HCT116 (cell line): ENCODE results near the gene GANC. TPM values are rescaled to one million over a fixed set of nuclear protein-coding genes. Genes with fewer than 3 reads are reported as not detected.

ENCODE experiments used
- ATAC-seq: fragments of 200-7000 bp; cut with Tn5 transposase; 2 replicates; pipeline ENCODE4 v1.9.1; 2020; ENCODE audit warnings: mild to moderate bottlenecking, moderate library complexity
- BruUV-seq: library from RNA; stranded (reverse); fragments of 400-500 nt; replicated peaks from 2 replicates; lab custom pipeline; 2021; lab: Mats Ljungman, UMichigan
- CTCF ChIA-PET: fragments of 300-600 bp; sonication (Branson Sonifier 250); formaldehyde crosslinking; loops from one replicate; lab custom pipeline; 2021; ENCODE audit warnings: antibody characterized with exemption; lab: Charles Lee
- POLR2A ChIA-PET: fragments of 300-600, 350-600 bp; sonication (Branson Sonifier 250); formaldehyde crosslinking; loops from one replicate; lab custom pipeline; 2021; ENCODE audit warnings: antibody characterized with exemption; lab: Charles Lee
- RAD21 ChIA-PET, 2 experiments: fragments of 300-600 bp; sonication (Branson Sonifier 250); formaldehyde crosslinking; loops; one replicate each; lab custom pipeline; 2023; ENCODE audit warnings: low total read pairs in 2 of 2; ENCODE audit not compliant: uncharacterized antibody in 2 of 2, unreplicated experiment in 2 of 2, low non-redundant PET in 1 of 2; lab: Charles Lee
- DNase-seq: peaks from one replicate; pipeline ENCODE4 v3.0.0-alpha.2; 2010; ENCODE audit warnings: low read depth, low spot score
- H2AFZ ChIP-seq: fragments of 200-600 bp; shearing (Covaris generic), sonication (generic); 2 replicates; pipeline ENCODE4 v1.6.1; 2017; ENCODE audit warnings: low read depth, mixed run types, mixed read lengths, antibody characterized with exemption, low read length; ENCODE audit not compliant: poor library complexity, severe bottlenecking
- H3K27ac ChIP-seq: 2 replicates; pipeline ENCODE4 v1.5.1; 2012; ENCODE audit warnings: low read depth, low read length
- H3K27me3 ChIP-seq: fragments of 200-600 bp; sonication (generic); 2 replicates; pipeline ENCODE4 v1.6.1; 2016; ENCODE audit warnings: mixed run types, low read length, mixed read lengths; ENCODE audit not compliant: insufficient read depth
- H3K36me3 ChIP-seq, 2 experiments: fragments of 200-500 bp in 1 of 2; fragments of 200-600 bp in 1 of 2; sonication (Bioruptor generic) in 1 of 2; sonication (generic) in 1 of 2; 2 replicates each; pipeline versions ENCODE4 v1.5.1 to v1.6.1; 2014 to 2016; ENCODE audit warnings: low read length in 2 of 2, inconsistent platforms in 1 of 2, mixed read lengths in 1 of 2, mixed run types in 1 of 2; ENCODE audit not compliant: insufficient read depth in 2 of 2, control insufficient read depth in 1 of 2
- H3K4me1 ChIP-seq, 2 experiments: fragments of 200-600 bp in 1 of 2; sonication (generic) in 1 of 2; 2 replicates each; pipeline versions ENCODE4 v1.5.1 to v1.6.1; 2012 to 2017; ENCODE audit warnings: low read length in 2 of 2, inconsistent platforms in 1 of 2, mild to moderate bottlenecking in 1 of 2, mixed read lengths in 1 of 2, mixed run types in 1 of 2, moderate library complexity in 1 of 2; ENCODE audit not compliant: insufficient read depth in 2 of 2, control insufficient read depth in 1 of 2
- H3K4me2 ChIP-seq: fragments of 200-600 bp; sonication (generic); 2 replicates; pipeline ENCODE4 v1.6.1; 2017; ENCODE audit warnings: mixed run types, low read length, mixed read lengths
- H3K4me3 ChIP-seq, 2 experiments: fragments of 200-600 bp in 1 of 2; sonication (generic) in 1 of 2; replicated peaks in 1 of 2; 2 replicates each; pipeline ENCODE4 v1.5.1; 2011 to 2016; ENCODE audit warnings: low read length in 2 of 2, control low read depth in 1 of 2, low read depth in 1 of 2, mild to moderate bottlenecking in 1 of 2, mixed read lengths in 1 of 2, mixed run types in 1 of 2
- H3K79me2 ChIP-seq: fragments of 200-600 bp; sonication (generic); 2 replicates; pipeline ENCODE4 v1.6.1; 2017; ENCODE audit warnings: mild to moderate bottlenecking, mixed run types, low read length, moderate library complexity, mixed read lengths; ENCODE audit not compliant: insufficient read depth
- H3K9ac ChIP-seq: fragments of 200-600 bp; sonication (generic); 2 replicates; pipeline ENCODE4 v1.6.1; 2016; ENCODE audit warnings: low read length, mixed read lengths
- H3K9me2 ChIP-seq: fragments of 200-600 bp; sonication (generic), shearing (Covaris generic); 2 replicates; pipeline ENCODE4 v1.6.1; 2017; ENCODE audit warnings: mixed run types, mild to moderate bottlenecking, moderate library complexity; ENCODE audit not compliant: insufficient read depth
- H3K9me3 ChIP-seq, 2 experiments: fragments of 200-500 bp in 1 of 2; fragments of 200-600 bp in 1 of 2; sonication (Bioruptor generic) in 1 of 2; sonication (generic) in 1 of 2; 2 replicates each; pipeline ENCODE4 v1.6.1; 2014 to 2017; ENCODE audit warnings: low read length in 2 of 2, mixed read lengths in 2 of 2, inconsistent platforms in 1 of 2, low read depth in 1 of 2, mild to moderate bottlenecking in 1 of 2, mixed run types in 1 of 2, moderate library complexity in 1 of 2; ENCODE audit not compliant: control insufficient read depth in 1 of 2, insufficient read depth in 1 of 2
- H4K20me1 ChIP-seq: fragments of 200-600 bp; sonication (generic), shearing (Covaris generic); 2 replicates; pipeline ENCODE4 v1.6.1; 2017; ENCODE audit warnings: mixed run types, mild to moderate bottlenecking, moderate library complexity; ENCODE audit not compliant: insufficient read depth
- ATF3 ChIP-seq: IDR thresholded peaks from 2 replicates; pipeline ENCODE4 v1.6.1; 2012
- MAX ChIP-seq: IDR thresholded peaks from 2 replicates; pipeline ENCODE4 v1.6.1; 2012
- REST ChIP-seq: IDR thresholded peaks from 2 replicates; pipeline ENCODE4 v1.6.1; 2012; ENCODE audit warnings: low read depth
- SIN3A ChIP-seq: IDR thresholded peaks from 2 replicates; pipeline ENCODE4 v1.6.1; 2012; ENCODE audit warnings: low read depth
- SP1 ChIP-seq: IDR thresholded peaks from 2 replicates; pipeline ENCODE4 v1.6.1; 2012; ENCODE audit warnings: low read depth
- SRF ChIP-seq: IDR thresholded peaks from 2 replicates; pipeline ENCODE4 v1.6.1; 2012; ENCODE audit warnings: low read depth
- TCF7L2 ChIP-seq: IDR thresholded peaks from 2 replicates; pipeline ENCODE4 v1.7.0; 2011; ENCODE audit warnings: borderline replicate concordance, inconsistent platforms; ENCODE audit not compliant: insufficient read depth, insufficient read length; ENCODE audit errors: extremely low read depth
- ZBTB33 ChIP-seq: IDR thresholded peaks from 2 replicates; pipeline ENCODE4 v1.6.1; 2011; ENCODE audit warnings: mild to moderate bottlenecking, low read length, moderate library complexity; ENCODE audit not compliant: insufficient replicate concordance; ENCODE audit errors: extremely low read depth
- intact Hi-C: fragments of 100-400 bp; cut with micrococcal nuclease; formaldehyde crosslinking; loops from 2 replicates; pipeline ENCODE4 v1.10.0; 2022
- total RNA-seq: library from RNA; stranded (reverse); gene quantifications from one replicate; pipeline ENCODE4 v1.2.1, GENCODE V29; 2021; ENCODE audit not compliant: unreplicated experiment

GANC gene
- total RNA-seq, 1 experiment from 2014 or later: 13.1 TPM

GRCh38 chr15:42392309-42393024, 119.5 kb downstream of the GANC start (continued):
- TF ChIP-seq REST (no peak), ATF3 (no peak), TCF7L2 (no peak), ZBTB33 (no peak)

GRCh38 chr15:42394106-42394505, 121.1 kb downstream of the GANC start:
- H3K4me2 ChIP-seq: no peak overlapping the region
- H3K36me3 ChIP-seq: no peaks in the 10 kb centered on the region
- no peak for DNase-seq
- H3K27me3 ChIP-seq: no peaks in the 10 kb centered on the region
- ChIA-PET RAD21 (no interaction called here), CTCF (no interaction called here), POLR2A (no interaction called here)
- no peaks in the 10 kb centered on the region for H3K9me2 ChIP-seq
- no peaks in the 10 kb centered on the region for H3K4me1 ChIP-seq
- intact Hi-C loops: no loop called here
- H3K9me3 ChIP-seq: no peaks in the 10 kb centered on the region
- H3K27ac ChIP-seq: no peak overlapping the region
- H3K9ac ChIP-seq: no peak overlapping the region
- no peak overlapping the region for H3K4me3 ChIP-seq
- no peaks in the 10 kb centered on the region for H3K79me2 ChIP-seq
- no peaks in the 10 kb centered on the region for H4K20me1 ChIP-seq
- no peak overlapping the region for H2AFZ ChIP-seq
- no peak for ATAC-seq
- BruUV-seq: no TSS peak
- TF ChIP-seq ZBTB33: no peak
- no peak for TF ChIP-seq SRF
- no peak for TF ChIP-seq REST
- TF ChIP-seq SIN3A: no peak
- no peak for TF ChIP-seq MAX
- no peak for TF ChIP-seq SP1
